ENCODE results near the gene PKN1. TPM values are rescaled to one million over a fixed set of nuclear protein-coding genes. Genes with fewer than 3 reads are reported as not detected.

PKN1 gene
- total and polyA plus RNA-seq, 3 donors from 2014 or later = 116 to 259 (median 204) TPM

DNA sequence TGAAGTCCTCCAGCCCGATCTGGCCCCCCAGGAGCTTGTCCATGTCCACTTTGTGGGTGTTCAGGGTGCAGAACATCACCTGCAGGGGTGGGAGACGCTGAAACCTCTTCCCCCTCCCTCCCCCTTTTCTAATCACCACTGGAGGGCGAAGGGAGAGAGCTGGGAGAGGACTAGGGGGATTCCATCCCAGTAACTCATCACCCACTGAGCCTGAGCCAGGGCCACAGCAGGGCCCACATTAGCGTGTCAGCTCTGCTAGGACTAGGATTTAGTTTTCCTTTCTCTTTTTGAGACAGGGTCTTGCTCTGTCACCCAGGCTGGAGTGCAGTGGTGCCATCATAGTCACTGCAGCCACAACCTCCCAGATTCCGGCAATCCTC is 47.6 kb downstream of the PKN1 start:
- no peak overlapping the region for H3K27ac ChIP-seq
- DNase-seq = no peak
- H3K4me3 ChIP-seq = no peak overlapping the region
- intact Hi-C loops (cut with DNase I; ENCODE audit: low total_unique reads) = no loop called here
- WGBS, 2 donors = 77 to 88% methylated on average over 5 of the region's 5 CpGs
- TF ChIP-seq POLR2A (IDR thresholded peaks at IDR 0.05) = no peak
- TF ChIP-seq, protein P1, sequence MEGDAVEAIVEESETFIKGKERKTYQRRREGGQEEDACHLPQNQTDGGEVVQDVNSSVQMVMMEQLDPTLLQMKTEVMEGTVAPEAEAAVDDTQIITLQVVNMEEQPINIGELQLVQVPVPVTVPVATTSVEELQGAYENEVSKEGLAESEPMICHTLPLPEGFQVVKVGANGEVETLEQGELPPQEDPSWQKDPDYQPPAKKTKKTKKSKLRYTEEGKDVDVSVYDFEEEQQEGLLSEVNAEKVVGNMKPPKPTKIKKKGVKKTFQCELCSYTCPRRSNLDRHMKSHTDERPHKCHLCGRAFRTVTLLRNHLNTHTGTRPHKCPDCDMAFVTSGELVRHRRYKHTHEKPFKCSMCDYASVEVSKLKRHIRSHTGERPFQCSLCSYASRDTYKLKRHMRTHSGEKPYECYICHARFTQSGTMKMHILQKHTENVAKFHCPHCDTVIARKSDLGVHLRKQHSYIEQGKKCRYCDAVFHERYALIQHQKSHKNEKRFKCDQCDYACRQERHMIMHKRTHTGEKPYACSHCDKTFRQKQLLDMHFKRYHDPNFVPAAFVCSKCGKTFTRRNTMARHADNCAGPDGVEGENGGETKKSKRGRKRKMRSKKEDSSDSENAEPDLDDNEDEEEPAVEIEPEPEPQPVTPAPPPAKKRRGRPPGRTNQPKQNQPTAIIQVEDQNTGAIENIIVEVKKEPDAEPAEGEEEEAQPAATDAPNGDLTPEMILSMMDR (IDR thresholded peaks at IDR 0.05) = no peak
- H3K36me3 ChIP-seq (ENCODE audit: low read depth, missing control alignments) = no peaks in the 10 kb centered on the region
- no peaks in the 10 kb centered on the region for H3K4me1 ChIP-seq
- H3K9me3 ChIP-seq = no peaks in the 10 kb centered on the region
- no peaks in the 10 kb centered on the region for H3K27me3 ChIP-seq

DNA sequence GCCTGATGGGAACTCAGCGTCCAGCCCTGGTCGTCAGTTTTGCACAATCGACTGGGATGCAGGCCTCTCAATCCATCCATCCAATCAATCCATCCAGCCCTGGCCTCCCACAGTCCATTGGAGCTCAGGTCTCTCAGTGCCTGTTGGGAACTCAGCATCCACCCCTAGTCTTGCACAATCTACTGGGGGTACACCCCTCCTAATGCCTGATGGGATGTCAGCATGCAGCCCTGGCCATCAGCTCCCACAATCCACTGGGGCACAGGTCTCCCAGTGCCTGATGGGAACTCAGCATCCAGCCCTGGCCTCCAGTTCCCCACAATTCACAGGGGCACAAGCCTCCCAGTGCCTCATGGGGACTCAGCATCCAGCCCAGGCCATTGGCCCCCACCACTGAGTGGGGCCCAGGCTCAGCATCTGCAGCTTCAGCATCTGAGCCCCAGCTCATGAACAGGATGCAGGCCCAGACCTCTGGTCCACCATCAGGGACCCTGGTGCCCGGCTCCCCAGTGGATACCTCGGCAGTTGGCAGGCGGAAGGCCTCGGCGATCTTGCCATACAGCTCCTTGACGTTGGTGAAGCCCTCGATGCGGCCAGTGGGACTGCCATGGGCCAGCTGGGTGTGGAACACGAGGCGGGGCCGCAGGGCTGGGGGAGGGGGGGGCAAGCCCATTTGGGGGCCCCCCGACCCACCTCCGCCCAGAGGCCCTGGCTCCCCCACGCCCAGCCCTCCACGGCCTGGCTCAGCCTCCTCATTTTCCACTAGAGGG is 49.3 kb downstream of the PKN1 start:
- Histone ChIP-seq H3K36me3 (ENCODE audit: low read depth, missing control alignments) (no peaks in the 10 kb centered on the region), H3K4me3 (no peak overlapping the region), H3K9me3 (no peaks in the 10 kb centered on the region), H3K27me3 (no peaks in the 10 kb centered on the region), H3K27ac (no peak overlapping the region), H3K4me1 (no peaks in the 10 kb centered on the region)
- intact Hi-C loops (cut with DNase I; ENCODE audit: low total_unique reads) = no loop called here
- no peak for DNase-seq
- TF ChIP-seq, protein P1 (IDR thresholded peaks at IDR 0.05) = no peak
- TF ChIP-seq POLR2A (IDR thresholded peaks at IDR 0.05) = no peak
- 88 to 89% methylated on average over 14 to 18 of the region's 18 CpGs for WGBS, 2 donors

DNA sequence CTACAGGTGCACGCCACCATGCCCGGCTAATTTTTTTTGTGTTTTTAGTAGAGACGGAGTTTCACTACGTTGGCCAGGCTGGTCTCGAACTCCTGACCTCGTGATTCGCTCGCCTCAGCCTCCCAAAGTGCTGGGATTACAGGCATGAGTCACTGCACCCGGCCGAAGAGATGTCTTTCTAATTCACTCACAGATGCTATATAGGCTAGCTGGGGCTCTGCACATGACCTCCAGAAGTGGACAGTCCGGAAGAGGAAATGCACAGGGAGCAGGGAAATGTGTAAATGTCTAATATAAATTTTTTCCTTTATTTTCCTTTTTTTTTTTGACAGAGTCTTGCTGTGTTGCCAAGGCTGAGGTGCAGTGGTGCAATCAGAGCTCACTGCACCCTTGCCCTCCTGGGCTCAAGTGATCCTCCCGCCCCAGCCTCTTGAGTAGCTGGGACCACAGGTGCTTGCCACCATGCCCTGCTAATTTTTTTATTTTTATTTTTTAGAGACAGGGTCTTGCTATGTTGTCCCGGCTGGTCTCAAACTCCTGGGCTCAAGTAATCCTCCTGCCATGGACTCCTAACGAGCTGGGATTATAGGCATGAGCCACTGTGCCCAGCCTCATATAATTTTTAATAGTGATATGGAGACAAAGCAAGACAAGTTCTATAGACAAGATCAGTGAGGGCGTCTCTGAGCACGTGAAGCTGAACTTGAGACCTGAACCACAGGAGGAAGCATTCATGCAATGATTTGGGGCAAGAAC is 54.4 kb downstream of the PKN1 start:
- H3K4me1 ChIP-seq = no peaks in the 10 kb centered on the region
- DNase-seq = no peak
- H3K27ac ChIP-seq = no peak overlapping the region
- no peaks in the 10 kb centered on the region for H3K27me3 ChIP-seq
- WGBS, 2 donors = 92 to 95% methylated on average over 16 of the region's 16 CpGs
- H3K36me3 ChIP-seq (ENCODE audit: low read depth, missing control alignments) = no peaks in the 10 kb centered on the region
- intact Hi-C loops (cut with DNase I; ENCODE audit: low total_unique reads) = no loop called here
- no peaks in the 10 kb centered on the region for H3K9me3 ChIP-seq
- TF ChIP-seq, protein P1 (IDR thresholded peaks at IDR 0.05) = no peak
- no peak for TF ChIP-seq POLR2A (IDR thresholded peaks at IDR 0.05)
- no peak overlapping the region for H3K4me3 ChIP-seq

DNA sequence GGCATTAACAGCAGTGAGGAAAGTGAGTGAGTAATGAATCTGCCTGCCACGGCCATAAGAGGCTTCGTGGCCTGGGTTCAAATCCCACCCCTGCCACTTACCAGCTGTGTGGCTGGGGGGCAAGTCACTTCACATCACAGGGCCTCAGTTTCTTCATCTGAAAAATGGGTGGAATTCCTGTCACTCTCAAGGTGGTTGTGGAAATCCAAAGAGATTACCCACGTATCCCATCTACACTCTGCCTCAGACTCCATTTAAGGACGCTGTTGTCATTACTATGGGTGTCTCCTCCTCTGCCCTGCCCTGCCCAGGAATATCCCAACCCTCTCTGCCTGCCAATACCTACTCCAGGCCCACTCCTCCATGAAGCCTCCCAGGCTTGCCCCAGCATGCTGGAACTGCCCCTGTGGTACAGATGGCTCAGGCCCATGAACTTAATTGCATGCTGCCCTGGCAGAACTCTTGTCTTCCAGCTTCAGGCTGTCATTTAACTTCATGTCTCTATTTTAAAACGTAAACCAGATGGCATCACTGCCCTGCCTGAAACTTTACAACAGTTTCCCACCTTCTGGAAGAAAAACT is 59.7 kb downstream of the PKN1 start:
- WGBS, 2 donors = 92 to 96% methylated on average over 5 of the region's 5 CpGs
- Histone ChIP-seq H3K27me3 (no peaks in the 10 kb centered on the region), H3K9me3 (no peaks in the 10 kb centered on the region), H3K4me3 (no peak overlapping the region), H3K36me3 (ENCODE audit: low read depth, missing control alignments) (no peaks in the 10 kb centered on the region), H3K4me1 (peaks cover 22% of the 10 kb centered on the region), H3K27ac (no peak overlapping the region)
- intact Hi-C loops (cut with DNase I; ENCODE audit: low total_unique reads) = no loop called here
- TF ChIP-seq, protein P1 (IDR thresholded peaks at IDR 0.05) = no peak
- TF ChIP-seq POLR2A (IDR thresholded peaks at IDR 0.05) = no peak
- DNase-seq = no peak
